Omental fat pad (tissue), 4 donors: ENCODE data around the gene GRIN2C. TPM values are rescaled to one million over a fixed set of nuclear protein-coding genes. Genes with fewer than 3 reads are reported as not detected.

Experiments used
- ATAC-seq: fragments of 150-250 bp; one replicate; pipeline ENCODE4 v1.9.1; 2016; ENCODE audit warnings: mild to moderate bottlenecking, moderate library complexity; ENCODE audit not compliant: low FRiP score
- DNase-seq: peaks from one replicate; pipeline ENCODE4 v3.0.0-alpha.2; 2019; ENCODE audit warnings: low spot score
- total RNA-seq, 4 donors: library from RNA; depleted of rRNA; stranded (reverse); fragments of >200 nt; gene quantifications; one replicate each; pipeline ENCODE4 v1.1.0, GENCODE V29; 2016
- TF ChIP-seq, protein P1 (sequence below), 3 donors: fragments of 450-650 bp; IDR thresholded peaks; one replicate each; pipeline ENCODE4 v1.5.1; 2016 to 2017; ENCODE audit warnings: antibody characterized with exemption in 3 of 3, mild to moderate bottlenecking in 3 of 3, moderate library complexity in 2 of 3

GRIN2C gene
- total RNA-seq, 4 donors from 2014 or later = 1.0 to 4.7 (median 1.6) TPM; not detected in 1

DNA sequence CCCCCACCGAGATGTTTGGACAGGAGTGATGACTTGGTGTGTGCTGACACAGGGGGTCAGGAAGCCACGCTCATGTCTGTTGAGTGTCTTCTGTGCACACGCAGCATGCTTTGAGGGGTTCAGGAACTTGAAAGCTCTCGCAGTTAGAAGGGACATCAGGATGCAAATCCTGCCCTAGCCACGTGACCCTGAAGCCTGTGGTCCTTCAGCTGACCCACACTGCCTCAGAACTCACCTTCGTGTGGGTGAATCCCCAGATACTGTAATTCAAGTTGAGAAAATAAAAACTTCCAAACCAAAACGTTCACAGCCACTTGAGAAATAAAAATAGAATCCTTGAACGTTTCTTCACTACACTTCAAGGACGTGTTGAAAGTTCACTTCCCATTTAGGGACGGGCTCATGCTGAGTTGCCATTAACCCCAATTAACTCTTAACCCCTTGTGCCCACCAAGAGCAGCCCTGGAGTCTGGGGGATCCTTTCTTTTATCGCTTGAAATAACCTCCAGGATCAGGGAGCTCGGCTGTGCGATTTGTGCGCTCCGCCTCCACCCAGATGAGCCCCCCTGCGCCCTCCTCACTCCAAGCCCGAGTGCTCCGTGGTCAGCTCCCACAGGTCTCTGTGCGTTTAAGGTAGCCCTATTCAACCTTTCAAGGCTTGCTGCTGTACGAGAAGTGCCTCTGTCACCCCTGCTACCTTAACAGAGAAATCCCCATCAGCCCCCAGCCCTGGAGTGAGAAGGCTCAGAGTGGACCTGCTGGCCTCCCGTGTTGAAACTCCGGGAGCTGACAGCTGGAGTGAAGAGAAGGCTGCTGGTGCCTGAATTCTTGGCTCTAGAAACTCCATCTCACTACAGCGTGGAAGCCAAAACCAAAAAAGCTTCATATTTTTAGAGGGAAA, 47.3 kb downstream of the GRIN2C start:
- TF ChIP-seq, protein P1, sequence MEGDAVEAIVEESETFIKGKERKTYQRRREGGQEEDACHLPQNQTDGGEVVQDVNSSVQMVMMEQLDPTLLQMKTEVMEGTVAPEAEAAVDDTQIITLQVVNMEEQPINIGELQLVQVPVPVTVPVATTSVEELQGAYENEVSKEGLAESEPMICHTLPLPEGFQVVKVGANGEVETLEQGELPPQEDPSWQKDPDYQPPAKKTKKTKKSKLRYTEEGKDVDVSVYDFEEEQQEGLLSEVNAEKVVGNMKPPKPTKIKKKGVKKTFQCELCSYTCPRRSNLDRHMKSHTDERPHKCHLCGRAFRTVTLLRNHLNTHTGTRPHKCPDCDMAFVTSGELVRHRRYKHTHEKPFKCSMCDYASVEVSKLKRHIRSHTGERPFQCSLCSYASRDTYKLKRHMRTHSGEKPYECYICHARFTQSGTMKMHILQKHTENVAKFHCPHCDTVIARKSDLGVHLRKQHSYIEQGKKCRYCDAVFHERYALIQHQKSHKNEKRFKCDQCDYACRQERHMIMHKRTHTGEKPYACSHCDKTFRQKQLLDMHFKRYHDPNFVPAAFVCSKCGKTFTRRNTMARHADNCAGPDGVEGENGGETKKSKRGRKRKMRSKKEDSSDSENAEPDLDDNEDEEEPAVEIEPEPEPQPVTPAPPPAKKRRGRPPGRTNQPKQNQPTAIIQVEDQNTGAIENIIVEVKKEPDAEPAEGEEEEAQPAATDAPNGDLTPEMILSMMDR (IDR thresholded peaks at IDR 0.05) = no peak
- no peak for ATAC-seq
- DNase-seq = no peak

DNA sequence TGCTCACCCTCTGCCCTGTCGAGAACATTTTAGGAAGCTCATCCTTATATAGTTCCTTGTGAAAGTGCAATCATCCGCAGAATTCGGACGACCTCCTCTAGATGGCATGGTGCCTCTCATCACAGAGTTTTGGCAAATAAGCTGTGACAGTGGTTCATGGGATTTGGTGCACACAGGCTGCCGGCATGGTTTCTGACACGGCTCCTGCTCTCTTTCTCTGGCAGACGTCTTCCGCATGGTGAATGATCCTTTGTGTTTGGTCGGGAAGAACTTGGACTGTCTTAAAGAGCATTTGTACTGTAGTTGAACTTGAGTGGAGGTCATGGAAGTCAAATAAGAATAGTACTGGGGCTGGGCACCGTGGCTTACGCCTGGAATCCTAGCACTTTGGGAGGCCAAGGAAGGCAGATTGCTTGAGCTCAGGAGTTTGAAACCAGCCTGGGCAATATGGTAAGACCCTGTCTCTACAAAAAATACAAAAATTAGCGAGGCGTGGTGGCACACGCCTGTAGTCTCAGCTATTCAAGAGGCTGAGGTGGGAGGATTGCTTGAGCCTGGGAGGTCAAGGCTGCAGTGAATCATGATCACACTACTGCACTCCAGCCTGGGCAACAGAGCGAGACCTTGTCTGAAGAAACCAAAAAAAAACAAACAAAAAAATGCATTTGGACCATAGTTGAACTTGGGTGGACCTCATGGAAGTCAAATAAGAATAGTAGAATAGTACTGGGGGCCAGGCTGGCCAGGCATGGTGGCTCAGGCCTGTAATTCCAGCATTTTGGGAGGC, 48.8 kb downstream of the GRIN2C start:
- DNase-seq (no peak), ATAC-seq (no peak)
- TF ChIP-seq, protein P1 (IDR thresholded peaks at IDR 0.05) = no peak

DNA sequence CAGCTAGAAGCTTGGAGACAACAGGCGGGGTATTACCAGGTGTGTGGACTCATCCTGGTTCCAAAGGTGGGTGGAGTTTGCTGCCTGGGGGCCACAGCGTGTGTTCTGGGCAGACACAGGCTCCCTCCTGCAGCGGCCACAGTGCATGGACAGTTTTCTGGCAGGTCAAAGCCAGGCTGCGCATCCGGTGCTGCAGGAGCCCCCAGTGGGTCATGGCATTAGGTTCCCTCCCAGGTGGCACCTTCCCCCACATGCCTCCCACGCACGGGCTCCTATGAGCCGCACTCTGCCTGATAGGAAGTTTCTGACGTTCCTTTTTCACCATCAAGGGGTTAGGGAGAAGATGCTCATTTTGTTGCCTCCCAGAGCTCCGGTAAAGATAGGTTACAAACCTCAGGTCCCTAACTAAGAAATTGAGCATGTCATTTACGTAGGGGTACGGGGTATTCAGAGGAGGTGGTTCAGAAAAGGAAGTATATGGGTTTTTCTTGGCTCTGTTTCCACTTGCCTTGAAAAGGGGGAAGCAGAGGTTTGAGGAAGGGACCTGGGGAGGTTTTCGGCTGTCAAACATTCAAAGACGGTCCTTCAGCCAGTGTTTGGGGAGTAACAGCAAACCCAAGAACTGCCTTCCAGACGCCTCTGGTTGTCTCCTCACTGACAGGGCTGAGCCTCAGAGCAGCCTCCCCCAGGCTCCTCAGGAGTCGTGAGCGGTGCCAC, 50.8 kb downstream of the GRIN2C start:
- ATAC-seq (no peak), DNase-seq (no peak)
- TF ChIP-seq, protein P1 (IDR thresholded peaks at IDR 0.05) = no peak

DNA sequence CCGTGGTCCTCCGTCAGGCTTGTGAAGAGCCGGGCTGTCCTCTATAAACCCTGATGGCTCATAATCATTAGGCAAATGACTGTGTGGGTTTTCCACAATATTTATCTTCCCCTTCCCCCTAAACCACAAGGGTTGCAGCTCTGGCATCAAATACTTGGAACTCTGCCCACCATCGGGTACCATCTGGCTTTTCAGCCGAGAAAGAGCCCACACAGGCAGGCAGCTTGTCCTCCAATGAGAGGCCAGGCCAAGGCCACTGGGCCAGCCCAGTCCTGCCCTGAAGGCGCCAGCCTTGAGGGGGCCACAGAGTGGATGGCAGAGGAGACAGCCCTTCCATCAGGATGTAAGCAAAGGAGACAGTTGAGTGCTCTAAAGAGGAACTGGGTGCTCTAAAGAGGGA, 51.8 kb downstream of the GRIN2C start:
- TF ChIP-seq, protein P1 (IDR thresholded peaks at IDR 0.05) = no peak
- ATAC-seq (no peak), DNase-seq (no peak)

DNA sequence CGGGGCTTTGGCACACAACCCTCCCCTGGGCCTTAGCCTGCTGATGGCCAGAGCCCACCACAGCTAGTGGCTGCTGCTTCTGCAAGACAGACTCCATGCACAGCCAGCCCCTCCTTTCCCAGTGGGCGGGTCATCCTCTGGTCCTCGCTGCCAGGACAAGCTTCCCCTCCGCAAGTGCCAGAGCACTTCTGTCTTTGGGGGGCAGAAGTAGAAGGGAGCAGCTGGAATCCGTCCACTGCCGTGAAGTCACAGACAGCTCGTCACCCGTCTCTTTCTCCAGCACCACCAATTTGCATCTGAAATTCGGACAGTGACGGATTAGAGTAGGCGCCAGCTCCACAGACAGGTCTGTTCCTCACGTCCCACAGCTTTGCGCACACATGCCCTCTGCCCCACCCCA, 52.2 kb downstream of the GRIN2C start:
- DNase-seq (no peak), ATAC-seq (no peak)
- TF ChIP-seq, protein P1 (IDR thresholded peaks at IDR 0.05) = no peak

DNA sequence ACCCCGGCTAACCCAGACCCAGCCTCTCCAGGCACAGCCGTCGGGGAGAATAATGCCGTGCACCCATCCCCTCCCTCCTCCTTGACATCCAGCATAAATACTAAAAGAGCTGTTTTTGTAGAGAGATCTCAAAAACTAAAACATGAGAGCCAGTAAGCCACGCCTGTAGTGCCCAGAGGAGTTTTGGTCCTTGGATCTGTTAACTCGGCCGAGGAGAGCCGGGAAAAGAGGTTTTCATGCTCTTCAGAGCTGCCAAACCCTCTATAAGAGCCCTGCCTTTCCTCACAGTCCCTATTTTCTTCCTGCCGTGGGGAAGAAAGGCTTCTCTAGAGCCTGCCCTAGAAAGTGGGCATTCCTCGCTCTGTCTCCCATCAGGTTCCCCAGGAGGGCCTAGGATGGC, 53.4 kb downstream of the GRIN2C start:
- no peak for DNase-seq
- no peak for ATAC-seq
- TF ChIP-seq, protein P1 (IDR thresholded peaks at IDR 0.05) = no peak
